WTC11 (cell line): Measurements from ENCODE around the gene ZCCHC10.

Experiments
- CBFB ChIP-seq: sonication (generic); formaldehyde crosslinking; IDR thresholded peaks from 2 replicates; pipeline ENCODE4 v1.8.1; 2022; ENCODE audit warnings: mild to moderate bottlenecking, low read depth, missing genetic modification reagents
- CREB1 ChIP-seq: sonication (generic); formaldehyde crosslinking; IDR thresholded peaks from 2 replicates; pipeline ENCODE4 v1.8.0; 2023; ENCODE audit warnings: mild to moderate bottlenecking, missing genetic modification reagents
- ELF4 ChIP-seq: sonication (generic); formaldehyde crosslinking; IDR thresholded peaks from 2 replicates; pipeline ENCODE4 v1.8.1; 2022; ENCODE audit warnings: low read depth, mild to moderate bottlenecking, moderate library complexity, missing genetic modification reagents
- ESRRA ChIP-seq: sonication (generic); formaldehyde crosslinking; IDR thresholded peaks from 2 replicates; pipeline ENCODE4 v1.8.1; 2022; ENCODE audit warnings: mild to moderate bottlenecking, missing genetic modification reagents, borderline replicate concordance
- ETV6 ChIP-seq: sonication (generic); formaldehyde crosslinking; IDR thresholded peaks from 2 replicates; pipeline ENCODE4 v1.8.1; 2022; ENCODE audit warnings: mild to moderate bottlenecking, missing genetic modification reagents
- IRF1 ChIP-seq: sonication (generic); formaldehyde crosslinking; IDR thresholded peaks from 2 replicates; pipeline ENCODE4 v1.8.0; 2023; ENCODE audit warnings: missing genetic modification reagents
- KAT7 ChIP-seq: sonication (generic); formaldehyde crosslinking; IDR thresholded peaks from 2 replicates; pipeline ENCODE4 v1.8.1; 2023; ENCODE audit warnings: missing genetic modification reagents, mild to moderate bottlenecking, borderline replicate concordance
- RELA ChIP-seq: sonication (generic); formaldehyde crosslinking; IDR thresholded peaks from 2 replicates; pipeline ENCODE4 v1.8.1; 2022; ENCODE audit warnings: missing genetic modification reagents, mild to moderate bottlenecking, borderline replicate concordance
- SP1 ChIP-seq: sonication (generic); formaldehyde crosslinking; conservative IDR thresholded peaks from 2 replicates; pipeline ENCODE4 v1.8.1; 2022; ENCODE audit warnings: missing genetic modification reagents
- ZNF281 ChIP-seq: sonication (generic); formaldehyde crosslinking; IDR thresholded peaks from 2 replicates; pipeline ENCODE4 v1.8.0; 2023; ENCODE audit warnings: mild to moderate bottlenecking, missing genetic modification reagents
- TF ChIP-seq, protein P1 (sequence below): sonication (generic); formaldehyde crosslinking; IDR thresholded peaks from 2 replicates; pipeline ENCODE4 v1.8.1; 2022; ENCODE audit warnings: low read depth, mild to moderate bottlenecking, moderate library complexity, missing genetic modification reagents, borderline replicate concordance
- TF ChIP-seq, protein P2 (sequence below): fragments of 200-600 bp; IDR thresholded peaks from 2 replicates; pipeline ENCODE4 v1.8.0; 2022; ENCODE audit warnings: antibody characterized with exemption

DNA sequence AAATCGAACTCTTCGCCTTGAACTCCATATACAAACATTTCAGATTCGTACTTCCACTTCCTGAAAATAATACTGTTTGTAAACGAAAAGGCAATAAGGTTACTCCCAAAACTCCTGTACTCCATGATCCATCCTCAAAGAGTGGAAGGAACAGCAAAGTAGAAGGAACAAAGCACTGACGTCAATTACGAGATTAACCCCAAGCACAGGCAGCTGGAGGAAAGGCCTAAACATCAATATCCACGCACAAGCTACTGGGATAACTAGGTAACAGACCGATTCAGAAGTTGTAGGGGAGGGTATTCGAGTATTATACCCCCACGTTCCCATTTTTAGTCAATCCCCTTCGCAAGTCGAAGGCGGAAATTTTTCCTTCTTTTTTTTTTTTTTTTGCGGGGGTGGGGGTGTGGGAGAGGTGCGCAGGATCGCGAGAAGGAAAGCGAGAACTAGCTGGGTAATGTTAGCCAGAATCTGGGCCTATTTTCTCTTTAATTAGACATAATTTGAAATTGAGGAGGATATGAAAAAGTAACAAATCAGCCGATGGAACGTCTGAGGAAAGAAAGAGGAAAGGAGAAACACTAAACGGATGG lies 63.8 kb downstream of the ZCCHC10 start:
- TF ChIP-seq, protein P1, sequence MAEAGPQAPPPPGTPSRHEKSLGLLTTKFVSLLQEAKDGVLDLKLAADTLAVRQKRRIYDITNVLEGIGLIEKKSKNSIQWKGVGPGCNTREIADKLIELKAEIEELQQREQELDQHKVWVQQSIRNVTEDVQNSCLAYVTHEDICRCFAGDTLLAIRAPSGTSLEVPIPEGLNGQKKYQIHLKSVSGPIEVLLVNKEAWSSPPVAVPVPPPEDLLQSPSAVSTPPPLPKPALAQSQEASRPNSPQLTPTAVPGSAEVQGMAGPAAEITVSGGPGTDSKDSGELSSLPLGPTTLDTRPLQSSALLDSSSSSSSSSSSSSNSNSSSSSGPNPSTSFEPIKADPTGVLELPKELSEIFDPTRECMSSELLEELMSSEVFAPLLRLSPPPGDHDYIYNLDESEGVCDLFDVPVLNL (CRISPR knock-in tag) = no peak
- TF ChIP-seq ETV6 (CRISPR knock-in tag) = no peak
- no peak for TF ChIP-seq RELA (CRISPR knock-in tag)
- TF ChIP-seq, protein P2, sequence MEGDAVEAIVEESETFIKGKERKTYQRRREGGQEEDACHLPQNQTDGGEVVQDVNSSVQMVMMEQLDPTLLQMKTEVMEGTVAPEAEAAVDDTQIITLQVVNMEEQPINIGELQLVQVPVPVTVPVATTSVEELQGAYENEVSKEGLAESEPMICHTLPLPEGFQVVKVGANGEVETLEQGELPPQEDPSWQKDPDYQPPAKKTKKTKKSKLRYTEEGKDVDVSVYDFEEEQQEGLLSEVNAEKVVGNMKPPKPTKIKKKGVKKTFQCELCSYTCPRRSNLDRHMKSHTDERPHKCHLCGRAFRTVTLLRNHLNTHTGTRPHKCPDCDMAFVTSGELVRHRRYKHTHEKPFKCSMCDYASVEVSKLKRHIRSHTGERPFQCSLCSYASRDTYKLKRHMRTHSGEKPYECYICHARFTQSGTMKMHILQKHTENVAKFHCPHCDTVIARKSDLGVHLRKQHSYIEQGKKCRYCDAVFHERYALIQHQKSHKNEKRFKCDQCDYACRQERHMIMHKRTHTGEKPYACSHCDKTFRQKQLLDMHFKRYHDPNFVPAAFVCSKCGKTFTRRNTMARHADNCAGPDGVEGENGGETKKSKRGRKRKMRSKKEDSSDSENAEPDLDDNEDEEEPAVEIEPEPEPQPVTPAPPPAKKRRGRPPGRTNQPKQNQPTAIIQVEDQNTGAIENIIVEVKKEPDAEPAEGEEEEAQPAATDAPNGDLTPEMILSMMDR = no peak
- TF ChIP-seq CBFB (CRISPR knock-in tag) = no peak
- TF ChIP-seq KAT7 (CRISPR knock-in tag) = no peak
- no peak for TF ChIP-seq SP1 (CRISPR knock-in tag)
- no peak for TF ChIP-seq CREB1
- no peak for TF ChIP-seq ESRRA (CRISPR knock-in tag)
- TF ChIP-seq ZNF281 (CRISPR knock-in tag) = no peak
- TF ChIP-seq IRF1 (CRISPR knock-in tag) = no peak
- no peak for TF ChIP-seq ELF4
